GM12801 (cell line): ENCODE measurements around the gene IP6K3.

Source experiments
- TF ChIP-seq, protein P1 (sequence below): IDR thresholded peaks from one replicate; pipeline ENCODE4 v1.5.1; 2011; ENCODE audit warnings: control low read depth; ENCODE audit not compliant: insufficient read length; ENCODE audit errors: extremely low read depth

IP6K3 gene

DNA sequence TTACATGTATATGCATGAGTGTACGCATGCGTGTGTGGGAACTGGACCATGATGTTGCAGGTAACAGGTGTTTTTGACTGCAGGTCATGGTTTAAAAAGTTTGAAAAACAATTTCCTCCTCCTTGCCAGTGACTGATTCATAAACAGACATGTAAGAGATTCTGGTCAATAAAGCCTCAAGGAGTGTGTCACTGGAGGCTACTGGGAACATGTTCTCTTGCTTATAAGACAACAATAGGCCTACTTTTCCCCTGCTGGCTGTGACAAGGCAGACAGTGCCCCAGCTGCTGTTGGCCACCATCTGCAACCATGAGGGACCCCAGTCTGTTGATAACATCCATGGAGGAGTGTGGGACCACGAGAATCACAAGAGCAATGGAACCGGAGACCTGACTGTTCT lies 29.5 kb upstream of the IP6K3 start:
- TF ChIP-seq, protein P1, sequence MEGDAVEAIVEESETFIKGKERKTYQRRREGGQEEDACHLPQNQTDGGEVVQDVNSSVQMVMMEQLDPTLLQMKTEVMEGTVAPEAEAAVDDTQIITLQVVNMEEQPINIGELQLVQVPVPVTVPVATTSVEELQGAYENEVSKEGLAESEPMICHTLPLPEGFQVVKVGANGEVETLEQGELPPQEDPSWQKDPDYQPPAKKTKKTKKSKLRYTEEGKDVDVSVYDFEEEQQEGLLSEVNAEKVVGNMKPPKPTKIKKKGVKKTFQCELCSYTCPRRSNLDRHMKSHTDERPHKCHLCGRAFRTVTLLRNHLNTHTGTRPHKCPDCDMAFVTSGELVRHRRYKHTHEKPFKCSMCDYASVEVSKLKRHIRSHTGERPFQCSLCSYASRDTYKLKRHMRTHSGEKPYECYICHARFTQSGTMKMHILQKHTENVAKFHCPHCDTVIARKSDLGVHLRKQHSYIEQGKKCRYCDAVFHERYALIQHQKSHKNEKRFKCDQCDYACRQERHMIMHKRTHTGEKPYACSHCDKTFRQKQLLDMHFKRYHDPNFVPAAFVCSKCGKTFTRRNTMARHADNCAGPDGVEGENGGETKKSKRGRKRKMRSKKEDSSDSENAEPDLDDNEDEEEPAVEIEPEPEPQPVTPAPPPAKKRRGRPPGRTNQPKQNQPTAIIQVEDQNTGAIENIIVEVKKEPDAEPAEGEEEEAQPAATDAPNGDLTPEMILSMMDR, result no peak

DNA sequence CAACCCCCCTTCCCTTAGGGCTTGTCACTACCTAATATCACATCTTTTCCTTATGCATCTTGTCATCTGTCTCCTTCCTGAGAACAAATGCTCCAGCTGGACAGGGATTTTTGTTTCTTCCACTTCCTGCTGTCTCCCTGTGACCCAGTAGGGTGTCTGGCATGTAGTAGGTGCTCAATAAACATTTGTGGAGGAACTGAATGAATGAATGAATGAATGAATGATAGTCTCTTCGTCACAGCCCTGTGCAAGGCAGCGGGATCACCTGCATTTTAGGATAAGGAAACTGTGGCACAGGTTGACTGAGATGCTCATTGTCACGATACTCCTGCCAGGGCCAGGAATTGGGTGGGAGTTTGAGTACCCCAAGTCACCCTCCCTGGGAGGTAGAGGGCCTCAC lies 28.1 kb upstream of the IP6K3 start:
- TF ChIP-seq, protein P1, result no peak

DNA sequence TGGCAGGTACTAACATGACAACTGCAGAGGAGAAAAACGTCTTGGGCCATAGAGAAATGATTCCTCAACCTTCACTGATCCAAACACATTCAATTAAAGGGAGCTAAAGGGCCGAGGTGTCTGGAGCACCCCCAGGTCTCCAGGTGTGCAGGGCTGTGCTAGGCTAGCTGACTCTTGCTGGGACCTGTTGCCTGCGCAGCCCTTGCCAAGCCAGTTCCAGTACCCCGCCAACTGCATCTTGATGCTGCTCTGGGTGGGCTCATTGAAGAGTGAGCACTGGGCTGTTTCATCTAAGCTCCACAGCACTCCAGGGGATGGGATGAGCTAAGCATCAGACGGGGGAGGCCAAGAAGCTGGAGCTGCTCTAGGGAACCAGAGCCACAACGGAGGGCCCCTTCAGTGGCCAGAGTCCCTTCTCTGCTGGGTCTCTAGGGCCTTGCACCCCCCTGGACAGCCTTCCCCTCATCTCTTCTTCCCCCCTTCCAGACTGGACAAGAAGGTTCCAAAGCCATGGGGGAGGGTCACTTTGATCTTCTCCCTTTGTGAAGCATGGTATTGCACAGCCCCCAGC lies 26.3 kb upstream of the IP6K3 start:
- TF ChIP-seq, protein P1, result no peak

DNA sequence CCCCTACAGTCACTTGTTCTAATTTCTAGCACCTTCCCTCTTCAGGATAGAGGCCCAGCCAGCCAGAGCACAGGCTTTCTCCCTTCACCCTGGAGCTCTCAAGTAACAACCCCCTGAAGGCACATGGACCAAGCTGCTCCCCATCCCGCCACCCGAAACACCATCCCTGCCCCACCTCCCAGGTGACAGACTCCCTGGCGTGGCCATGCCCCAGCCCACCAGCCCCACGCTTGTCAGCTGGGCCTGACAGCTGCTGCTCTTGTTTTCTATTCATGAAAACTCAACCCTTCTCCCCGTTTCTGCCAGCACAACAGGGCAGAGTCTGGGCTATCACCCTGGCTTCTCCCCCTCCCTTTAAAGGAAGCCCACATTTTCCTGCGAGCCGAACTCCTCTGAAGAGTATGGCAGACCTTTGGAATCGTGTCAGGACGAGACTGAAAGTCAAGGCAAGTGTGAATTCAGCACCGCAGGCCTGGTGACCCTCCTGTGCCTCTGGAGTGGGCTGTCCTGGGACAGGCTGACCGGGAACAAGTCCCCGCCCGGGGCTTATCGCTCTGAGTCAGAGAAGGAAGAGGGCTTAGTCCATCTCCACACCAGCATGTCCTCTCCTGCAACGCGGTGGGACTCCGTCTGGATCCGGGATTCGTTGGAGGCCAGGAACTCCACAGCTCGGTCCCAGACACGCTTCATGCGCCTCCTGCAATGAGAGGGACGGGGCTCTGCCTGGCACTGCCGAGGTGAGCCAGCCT lies 25.6 kb upstream of the IP6K3 start:
- TF ChIP-seq, protein P1, result no peak

DNA sequence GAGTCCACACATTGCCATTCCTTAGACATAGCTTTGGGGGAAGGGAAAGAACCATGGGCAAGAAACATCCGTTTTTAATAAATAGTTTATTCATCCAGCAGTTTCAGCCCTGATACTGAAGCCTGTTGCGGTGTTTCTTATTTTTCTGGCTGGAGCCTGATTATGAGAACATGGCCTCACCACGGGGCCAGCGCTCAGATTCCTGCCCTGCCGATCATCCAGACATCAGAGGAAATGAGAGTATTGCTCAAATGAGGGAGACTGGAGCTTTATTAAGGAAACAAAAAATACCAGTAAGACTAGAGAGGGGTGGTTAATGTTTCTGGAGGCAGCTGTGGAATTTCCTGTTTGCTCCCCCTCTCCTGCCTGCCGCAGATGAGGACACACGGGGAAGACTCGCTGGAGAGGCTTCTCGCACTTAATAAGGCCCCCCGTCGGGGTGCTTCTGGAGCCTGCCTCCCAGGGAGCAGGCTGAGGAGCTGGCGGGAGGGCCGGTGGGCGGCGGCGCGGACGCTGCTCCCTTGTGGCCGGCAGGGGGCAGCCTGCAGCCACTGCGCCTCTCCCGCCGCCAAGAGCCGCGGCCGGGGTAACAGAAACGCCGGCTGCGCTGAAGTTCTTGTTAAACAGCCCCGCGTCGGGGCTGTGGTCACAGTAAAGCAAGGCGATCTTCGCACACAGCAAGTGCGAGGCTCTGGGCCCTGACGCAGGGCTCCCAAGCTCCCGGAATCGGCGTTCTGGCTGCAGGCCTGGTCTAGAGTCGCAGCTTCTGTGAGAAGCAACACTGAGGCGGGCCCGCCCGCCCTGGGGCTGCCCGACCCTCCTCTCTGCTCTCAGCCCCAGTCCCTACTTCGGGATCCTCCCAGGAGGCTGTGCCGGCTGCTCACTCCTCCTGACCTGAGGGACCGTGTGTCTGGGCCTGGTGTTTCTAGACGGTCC lies 24.7 kb upstream of the IP6K3 start:
- TF ChIP-seq, protein P1, result no peak

DNA sequence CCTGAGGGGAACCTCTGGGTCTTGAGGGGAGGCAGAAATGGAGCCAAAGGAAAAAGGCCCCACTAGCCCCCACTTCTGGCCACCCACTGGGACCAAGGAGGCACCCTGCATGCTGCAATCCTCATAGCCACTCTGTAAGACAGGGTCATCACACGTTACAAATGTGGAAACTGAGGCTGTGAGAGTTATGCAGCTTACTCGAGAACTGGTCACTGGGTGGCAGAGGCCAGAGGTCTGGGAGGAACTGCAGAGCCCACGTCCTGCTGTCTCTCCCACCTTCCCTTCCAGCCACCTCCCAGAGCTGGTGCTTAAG lies 24.1 kb upstream of the IP6K3 start:
- TF ChIP-seq, protein P1, result no peak

DNA sequence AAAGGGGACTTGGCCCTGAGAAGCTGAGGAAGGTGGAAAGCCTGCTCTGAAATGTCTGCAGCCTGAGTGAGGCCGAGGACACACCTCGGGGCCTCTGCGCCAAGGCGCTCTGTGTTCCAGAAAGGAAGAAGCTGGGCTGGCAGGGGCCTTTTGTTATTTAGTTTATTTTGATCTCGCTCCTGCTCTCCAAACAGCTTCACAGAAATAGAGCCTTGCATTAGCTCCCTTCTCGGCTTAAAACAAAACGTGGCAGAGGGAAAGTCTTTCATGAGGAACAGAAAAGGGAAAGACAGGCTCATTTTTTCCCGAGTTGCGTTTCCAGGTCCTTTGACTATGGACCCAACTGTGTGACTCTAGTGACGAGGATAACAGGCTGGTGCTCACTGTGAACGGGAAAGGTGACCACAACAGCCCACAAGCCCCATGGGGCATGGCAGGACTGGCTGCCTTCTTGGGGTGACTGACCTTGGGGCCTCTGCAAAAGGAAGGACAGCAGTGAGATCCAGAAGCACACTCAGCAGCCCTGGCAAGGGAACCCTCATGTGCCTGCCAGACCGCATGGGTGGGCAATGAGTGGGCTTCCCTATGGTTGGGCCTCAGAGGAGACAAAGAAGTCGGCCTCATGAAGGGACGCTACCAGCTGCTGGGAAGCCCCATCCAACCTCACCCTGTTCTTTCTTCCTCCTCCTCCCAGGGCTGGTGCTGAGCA lies 23.6 kb upstream of the IP6K3 start:
- TF ChIP-seq, protein P1, result no peak
